Activated naive CD8-positive, alpha-beta T cell treated with anti-CD3 and anti-CD28 coated beads for 36 hours (primary cell): ENCODE measurements around the gene NR2F6. TPM values are rescaled to one million over a fixed set of nuclear protein-coding genes. Genes with fewer than 3 reads are reported as not detected.
A peak's percentile ranks its signal among the peaks of the same experiment; 100 is the strongest.

Experiments used
- DNase-seq: peaks from one replicate; pipeline ENCODE4 v3.0.0; 2021
- H3K27ac Mint-ChIP-seq: one replicate; pipeline ENCODE4 v1.8.0; 2022; ENCODE audit warnings: mild to moderate bottlenecking, moderate library complexity, mixed read lengths
- H3K27me3 Mint-ChIP-seq: one replicate; pipeline ENCODE4 v1.8.0; 2022; ENCODE audit warnings: mild to moderate bottlenecking, mixed read lengths
- H3K36me3 Mint-ChIP-seq: one replicate; pipeline ENCODE4 v1.8.0; 2021; ENCODE audit warnings: mild to moderate bottlenecking, mixed read lengths
- H3K4me1 Mint-ChIP-seq: one replicate; pipeline ENCODE4 v1.8.0; 2021; ENCODE audit warnings: mixed read lengths
- H3K4me3 Mint-ChIP-seq: one replicate; pipeline ENCODE4 v1.8.0; 2022; ENCODE audit warnings: mild to moderate bottlenecking, moderate library complexity, mixed read lengths
- H3K9me3 Mint-ChIP-seq: one replicate; pipeline ENCODE4 v1.8.0; 2022; ENCODE audit warnings: mixed read lengths
- total RNA-seq, 2 experiments: library from RNA; stranded (reverse); gene quantifications; one replicate each; pipeline ENCODE4 v1.2.3, GENCODE V29; 2021

The NR2F6 gene
- total RNA-seq, 2 experiments from 2014 or later: 6.9 to 7.1 TPM

DNA sequence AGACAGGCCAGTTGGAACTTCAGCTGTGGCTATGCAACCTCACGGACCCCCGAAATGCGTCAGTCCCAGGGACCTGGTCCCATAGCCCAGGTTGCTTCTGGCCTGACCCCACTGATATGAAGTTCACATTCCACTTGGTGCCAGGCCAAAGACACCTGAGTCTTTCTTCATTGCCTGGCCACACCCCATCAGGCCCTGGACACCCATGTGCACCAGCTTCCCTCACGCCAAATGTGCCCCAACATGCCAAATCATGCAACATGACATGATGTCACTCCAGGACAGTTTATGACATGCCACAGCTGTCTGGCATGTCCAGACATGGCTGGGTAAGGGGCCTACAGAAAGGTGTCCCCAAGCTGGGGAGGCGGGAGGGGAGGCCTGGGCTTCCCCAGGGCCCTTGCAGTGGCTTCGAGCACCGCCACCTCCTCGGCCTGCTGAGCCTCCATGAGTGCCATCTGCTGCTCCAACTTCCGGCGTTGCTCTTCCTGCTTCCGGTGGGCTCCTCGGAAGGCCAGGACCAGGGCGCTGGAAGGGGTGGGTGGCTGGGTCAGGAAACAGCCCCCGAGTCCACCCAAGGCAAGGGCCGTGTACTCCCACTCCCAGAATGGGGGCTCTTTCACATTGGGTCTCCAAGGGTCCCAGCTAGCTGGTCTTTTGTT, 4.3 kb upstream of the NR2F6 start:
- no peak overlapping the region for H3K4me3 Mint-ChIP-seq
- H3K27ac Mint-ChIP-seq: no peak overlapping the region
- peaks cover 5% of the 10 kb centered on the region for H3K4me1 Mint-ChIP-seq
- peaks cover 12% of the 10 kb centered on the region for H3K27me3 Mint-ChIP-seq
- H3K9me3 Mint-ChIP-seq: no peaks in the 10 kb centered on the region
- DNase-seq: no peak
- H3K36me3 Mint-ChIP-seq: no peaks in the 10 kb centered on the region

- H3K27me3 Mint-ChIP-seq: peaks cover 12% of the 10 kb centered on the region
- no peaks in the 10 kb centered on the region for H3K9me3 Mint-ChIP-seq
- no peak for DNase-seq
- H3K4me1 Mint-ChIP-seq: peaks cover 5% of the 10 kb centered on the region
- no peak overlapping the region for H3K27ac Mint-ChIP-seq
- H3K36me3 Mint-ChIP-seq: no peaks in the 10 kb centered on the region
- H3K4me3 Mint-ChIP-seq: no peak overlapping the region
Observed at GRCh38 chr19:17248011-17248776, 2.5 kb upstream of the NR2F6 start.

- H3K36me3 Mint-ChIP-seq: no peaks in the 10 kb centered on the region
- H3K4me3 Mint-ChIP-seq: peak overlapping the region; percentile 85
- no peak for DNase-seq
- peaks cover 12% of the 10 kb centered on the region for H3K27me3 Mint-ChIP-seq
- no peaks in the 10 kb centered on the region for H3K9me3 Mint-ChIP-seq
- H3K27ac Mint-ChIP-seq: no peak overlapping the region
- H3K4me1 Mint-ChIP-seq: peaks cover 5% of the 10 kb centered on the region
Observed at GRCh38 chr19:17246681-17247425, 1.1 kb upstream of the NR2F6 start.

GRCh38 chr19:17244618-17245534, 843 bp downstream of the NR2F6 start:
- H3K36me3 Mint-ChIP-seq: no peaks in the 10 kb centered on the region
- H3K4me1 Mint-ChIP-seq: peaks cover 5% of the 10 kb centered on the region
- H3K4me3 Mint-ChIP-seq: peak overlapping the region; percentile 42
- H3K27ac Mint-ChIP-seq: no peak overlapping the region
- no peak for DNase-seq
- H3K27me3 Mint-ChIP-seq: peaks cover 12% of the 10 kb centered on the region
- no peaks in the 10 kb centered on the region for H3K9me3 Mint-ChIP-seq

- H3K27ac Mint-ChIP-seq: no peak overlapping the region
- H3K4me1 Mint-ChIP-seq: peaks cover 5% of the 10 kb centered on the region
- H3K36me3 Mint-ChIP-seq: no peaks in the 10 kb centered on the region
- H3K9me3 Mint-ChIP-seq: no peaks in the 10 kb centered on the region
- peaks cover 12% of the 10 kb centered on the region for H3K27me3 Mint-ChIP-seq
- H3K4me3 Mint-ChIP-seq: peak overlapping the region; percentile 42
- DNase-seq: no peak
Observed at GRCh38 chr19:17243830-17244617, 1.7 kb downstream of the NR2F6 start.

DNA sequence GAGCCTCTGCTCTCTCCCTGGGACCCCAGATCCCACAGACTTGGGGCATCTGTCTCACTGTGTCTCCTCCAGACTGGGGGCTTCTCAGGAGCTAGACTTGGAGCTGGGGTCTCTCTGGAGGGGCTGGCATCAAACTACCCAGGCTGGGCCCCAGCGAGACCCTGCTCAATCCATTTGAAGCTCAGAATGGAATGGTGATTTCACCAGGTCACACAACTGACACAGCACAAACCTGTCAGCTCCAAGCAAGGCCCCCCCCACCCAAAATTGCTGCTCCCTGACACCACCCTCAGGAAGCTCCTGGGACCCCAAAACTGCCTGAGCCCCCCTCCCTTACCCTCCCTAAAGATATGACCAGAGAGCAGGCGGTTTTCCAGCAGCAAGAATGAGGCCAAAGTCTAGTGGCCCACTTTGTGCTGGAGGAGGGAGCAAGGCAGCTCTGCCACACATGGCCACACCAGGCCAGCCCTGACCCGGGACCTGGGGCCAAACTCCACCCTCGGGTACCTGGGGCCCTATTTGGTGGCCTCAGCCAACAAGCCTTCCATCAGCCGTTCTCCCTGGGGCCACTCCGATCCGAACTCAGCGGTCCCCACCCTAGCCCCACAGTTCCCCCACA, 2.4 kb downstream of the NR2F6 start:
- Mint-ChIP-seq H3K9me3 (no peaks in the 10 kb centered on the region), H3K4me1 (peaks cover 5% of the 10 kb centered on the region), H3K27ac (no peak overlapping the region), H3K27me3 (peaks cover 12% of the 10 kb centered on the region), H3K36me3 (no peaks in the 10 kb centered on the region), H3K4me3 (no peak overlapping the region)
- no peak for DNase-seq

GRCh38 chr19:17242431-17243208, 3.1 kb downstream of the NR2F6 start:
- peaks cover 12% of the 10 kb centered on the region for H3K27me3 Mint-ChIP-seq
- no peaks in the 10 kb centered on the region for H3K36me3 Mint-ChIP-seq
- no peaks in the 10 kb centered on the region for H3K9me3 Mint-ChIP-seq
- H3K4me3 Mint-ChIP-seq: no peak overlapping the region
- no peak for DNase-seq
- H3K27ac Mint-ChIP-seq: no peak overlapping the region
- H3K4me1 Mint-ChIP-seq: peaks cover 5% of the 10 kb centered on the region

GRCh38 chr19:17240826-17241399, 4.8 kb downstream of the NR2F6 start:
- no peaks in the 10 kb centered on the region for H3K27me3 Mint-ChIP-seq
- no peaks in the 10 kb centered on the region for H3K4me1 Mint-ChIP-seq
- H3K4me3 Mint-ChIP-seq: no peak overlapping the region
- no peaks in the 10 kb centered on the region for H3K36me3 Mint-ChIP-seq
- no peaks in the 10 kb centered on the region for H3K9me3 Mint-ChIP-seq
- no peak overlapping the region for H3K27ac Mint-ChIP-seq
- no peak for DNase-seq

DNA sequence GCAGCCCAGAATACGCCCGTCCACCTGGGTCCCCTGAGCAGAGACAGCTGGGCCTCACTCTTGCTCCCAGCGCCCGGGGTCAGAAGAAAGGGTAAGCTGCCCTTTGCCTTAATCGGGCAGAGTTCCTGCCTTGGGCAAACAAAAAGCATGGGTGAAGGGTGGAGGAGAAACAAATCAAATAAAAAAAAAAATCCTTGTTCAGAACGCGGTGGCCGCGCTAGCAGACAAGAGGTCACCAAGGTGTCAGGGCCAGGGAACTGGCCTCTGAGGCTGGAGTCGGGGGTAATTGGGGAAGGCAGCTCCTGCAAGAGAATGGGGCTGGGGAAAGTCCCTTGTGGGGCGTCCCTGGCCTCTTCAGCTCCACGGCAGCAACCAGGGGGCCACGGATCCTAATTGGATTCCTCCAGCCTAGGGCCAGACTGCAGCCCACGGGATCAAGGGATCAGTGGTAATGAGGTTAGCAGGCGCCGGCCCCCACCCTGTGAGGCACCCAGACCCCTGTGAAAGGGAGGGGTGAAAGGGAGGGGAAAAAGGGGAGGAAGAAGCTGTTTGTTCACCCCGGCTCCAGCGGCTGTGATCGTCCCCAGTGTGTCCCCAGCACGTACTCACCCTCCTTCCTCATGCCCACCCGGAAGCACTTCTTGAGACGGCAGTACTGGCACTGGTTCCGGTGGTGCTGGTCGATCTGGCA, 5.5 kb downstream of the NR2F6 start:
- H3K4me1 Mint-ChIP-seq: no peaks in the 10 kb centered on the region
- H3K27ac Mint-ChIP-seq: no peak overlapping the region
- H3K27me3 Mint-ChIP-seq: no peaks in the 10 kb centered on the region
- H3K9me3 Mint-ChIP-seq: no peaks in the 10 kb centered on the region
- no peaks in the 10 kb centered on the region for H3K36me3 Mint-ChIP-seq
- no peak overlapping the region for H3K4me3 Mint-ChIP-seq
- DNase-seq: no peak

- Mint-ChIP-seq H3K27me3 (no peaks in the 10 kb centered on the region), H3K4me1 (peaks cover 5% of the 10 kb centered on the region), H3K9me3 (no peaks in the 10 kb centered on the region), H3K27ac (no peak overlapping the region), H3K4me3 (no peak overlapping the region), H3K36me3 (peaks cover 5% of the 10 kb centered on the region)
- DNase-seq: no peak
Observed at GRCh38 chr19:17237747-17238706, 7.7 kb downstream of the NR2F6 start.

DNA sequence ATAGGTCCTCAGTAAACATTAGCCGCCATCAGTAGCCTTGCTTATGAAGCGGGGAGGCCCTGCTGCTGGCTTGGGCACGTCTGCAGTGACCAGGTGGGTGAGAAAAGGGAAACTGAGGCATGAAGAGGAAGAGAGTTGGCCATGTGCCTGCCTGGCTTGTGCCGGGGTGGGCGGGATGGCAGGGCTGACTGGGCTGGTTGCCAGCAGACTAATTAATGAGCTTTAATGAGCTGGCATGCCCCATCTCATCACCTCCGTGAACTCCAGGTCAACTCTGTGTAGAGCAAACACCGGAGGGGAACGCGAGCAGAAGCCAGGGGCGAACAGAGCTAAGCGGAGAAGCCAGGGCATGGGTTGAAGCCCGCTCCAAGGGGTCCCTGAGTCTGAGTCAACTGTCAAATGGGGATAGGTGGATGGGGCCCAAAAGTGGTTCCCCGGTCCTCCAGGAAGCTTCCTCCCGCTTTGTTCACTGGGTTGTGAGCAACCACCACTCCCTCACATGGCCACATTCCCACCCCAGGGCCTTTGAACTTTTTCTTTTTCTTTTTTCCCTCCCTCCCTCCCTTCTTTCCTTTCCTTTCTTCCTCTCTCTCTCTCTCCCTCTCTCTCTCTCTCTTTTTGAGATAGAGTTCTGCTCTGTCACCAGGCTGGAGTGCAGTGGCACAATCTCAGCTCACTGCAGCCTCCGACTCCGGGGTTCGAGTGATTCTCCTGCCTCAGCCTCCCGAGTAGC, 8.7 kb downstream of the NR2F6 start:
- Mint-ChIP-seq H3K27ac (no peak overlapping the region), H3K36me3 (peaks cover 5% of the 10 kb centered on the region), H3K4me3 (no peak overlapping the region), H3K9me3 (no peaks in the 10 kb centered on the region), H3K4me1 (peaks cover 5% of the 10 kb centered on the region), H3K27me3 (no peaks in the 10 kb centered on the region)
- no peak for DNase-seq
